ENCODE measurements around the gene E2F3.

DNA sequence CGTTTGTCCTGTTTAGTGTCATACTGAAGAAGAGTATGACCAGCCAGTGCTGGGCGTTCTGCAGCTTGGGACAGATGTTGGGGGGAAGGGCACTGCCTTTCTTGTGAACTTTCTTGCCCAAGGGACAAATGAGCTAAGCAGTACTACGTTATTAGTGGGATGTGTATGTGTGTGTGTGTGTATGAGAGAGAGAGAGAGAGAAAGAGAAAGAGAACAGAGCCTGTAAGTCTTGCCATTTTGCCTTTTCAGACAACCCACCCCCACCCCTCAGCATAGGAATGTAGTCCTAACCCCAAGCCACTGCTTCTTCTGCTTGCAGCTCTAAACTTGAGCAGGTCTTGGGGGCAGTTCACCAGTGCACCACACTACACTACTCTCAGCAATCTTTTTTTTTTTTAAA, 45.5 kb downstream of the E2F3 start:
- TF ChIP-seq IRF1 (CRISPR knock-in tag; IDR thresholded peaks at IDR 0.05) (no peak), CTCF (IDR thresholded peaks at IDR 0.05) (no peak), MAX (CRISPR knock-in tag; IDR thresholded peaks at IDR 0.05) (no peak), STAT6 (CRISPR knock-in tag; conservative IDR thresholded peaks at IDR 0.05; ENCODE audit: low read depth) (no peak)
- TF ChIP-seq, protein P1, sequence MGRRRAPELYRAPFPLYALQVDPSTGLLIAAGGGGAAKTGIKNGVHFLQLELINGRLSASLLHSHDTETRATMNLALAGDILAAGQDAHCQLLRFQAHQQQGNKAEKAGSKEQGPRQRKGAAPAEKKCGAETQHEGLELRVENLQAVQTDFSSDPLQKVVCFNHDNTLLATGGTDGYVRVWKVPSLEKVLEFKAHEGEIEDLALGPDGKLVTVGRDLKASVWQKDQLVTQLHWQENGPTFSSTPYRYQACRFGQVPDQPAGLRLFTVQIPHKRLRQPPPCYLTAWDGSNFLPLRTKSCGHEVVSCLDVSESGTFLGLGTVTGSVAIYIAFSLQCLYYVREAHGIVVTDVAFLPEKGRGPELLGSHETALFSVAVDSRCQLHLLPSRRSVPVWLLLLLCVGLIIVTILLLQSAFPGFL (CRISPR knock-in tag; IDR thresholded peaks at IDR 0.05; ENCODE audit: borderline replicate concordance): no peak

Data from WTC11 (cell line).